GM18508 (cell line): ENCODE data around the gene CTNNA2.
"Not testable (repeated sequence)": the region's sequence is repeated elsewhere in the genome, so short reads cannot be mapped to it uniquely, and the experiment has no call there.

Experiments
- ATAC-seq: cut with Tn5 transposase; IDR thresholded peaks from one replicate; pipeline ENCODE4 v1.9.1; 2021; ENCODE audit warnings: moderate number of reproducible peaks; ENCODE audit not compliant: insufficient read depth, unreplicated experiment

The CTNNA2 gene

GRCh38 chr2:80012061-80012460 lies 499.2 kb downstream of the CTNNA2 start:
- no peak for ATAC-seq

DNA sequence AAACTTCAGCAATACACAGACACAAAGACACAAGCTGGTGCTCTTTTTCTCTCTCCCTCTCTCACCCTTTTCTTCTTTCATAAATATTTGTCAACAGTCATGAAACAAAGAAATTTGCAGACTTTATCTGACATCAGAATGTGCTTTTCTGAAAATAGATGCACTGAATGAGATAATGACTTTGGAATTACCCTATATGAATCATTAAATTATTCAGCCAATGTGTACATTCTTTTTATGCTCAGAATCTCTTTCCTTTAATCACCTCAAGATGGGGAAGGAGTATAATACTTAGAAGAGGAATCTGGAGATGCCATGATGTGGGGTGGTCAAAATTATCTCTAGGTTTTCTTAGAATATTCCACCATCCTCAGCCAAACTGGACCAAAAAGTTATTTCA lies 501.8 kb downstream of the CTNNA2 start:
- ATAC-seq: no peak

DNA sequence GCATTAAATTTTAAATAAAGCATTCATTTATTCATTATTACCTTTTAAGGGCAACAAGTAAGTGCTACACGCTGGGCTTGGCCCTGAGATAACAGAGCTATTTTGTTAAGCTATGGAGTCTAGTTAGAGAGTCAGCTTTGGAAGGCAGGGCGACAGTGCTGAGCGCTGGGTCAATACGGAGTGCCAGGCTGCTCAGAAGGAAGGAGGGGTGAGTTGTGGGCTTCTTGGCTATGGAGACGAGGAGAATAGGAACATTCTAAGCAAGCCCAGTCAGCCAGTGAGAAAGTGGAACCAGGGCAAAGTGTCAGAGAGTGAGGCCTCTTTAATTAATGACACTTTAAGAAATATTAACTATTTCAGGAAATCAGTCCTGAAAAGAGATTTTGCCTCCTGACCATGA lies 503.3 kb downstream of the CTNNA2 start:
- no peak for ATAC-seq

DNA sequence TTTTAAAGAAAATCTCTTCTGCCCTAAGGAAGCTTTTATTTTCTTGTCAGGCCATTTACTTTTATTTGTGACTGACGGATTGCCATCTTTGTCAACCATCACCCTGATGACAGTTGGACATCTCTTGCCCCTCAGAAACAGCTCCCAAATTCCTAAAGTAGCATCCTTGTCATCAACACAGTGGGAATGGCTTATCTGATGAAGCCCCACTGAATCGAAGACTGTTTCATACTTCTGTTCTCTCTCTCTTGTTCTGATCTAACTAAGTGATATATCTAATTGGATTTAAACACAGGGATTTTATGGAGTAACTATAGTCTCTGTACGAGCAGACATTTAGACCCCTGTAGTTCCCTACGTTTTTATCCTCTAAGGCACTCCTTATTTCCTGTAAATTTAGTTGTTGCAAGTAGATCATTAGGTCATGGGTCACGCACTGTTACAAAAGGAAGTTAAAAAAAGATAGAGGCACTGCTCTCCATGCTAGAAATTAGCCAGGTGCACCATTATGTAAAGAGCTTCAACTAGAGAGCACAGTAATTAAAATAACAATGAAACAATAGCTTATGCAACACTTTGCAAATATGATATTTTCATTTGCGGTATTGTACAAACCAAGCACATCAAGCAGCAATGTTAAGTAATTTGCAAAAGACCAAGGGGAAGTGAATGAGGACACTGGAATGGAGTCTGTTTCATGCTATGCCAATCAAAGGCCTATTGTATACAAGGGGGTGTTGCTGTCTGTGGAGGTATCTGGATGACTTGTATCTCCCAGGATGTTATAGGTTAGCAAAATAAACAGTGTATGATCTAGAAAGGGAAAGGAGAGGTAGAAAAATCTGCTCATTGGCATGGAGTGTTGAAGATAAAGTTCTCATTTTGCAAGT lies 507.0 kb downstream of the CTNNA2 start:
- ATAC-seq: no peak

GRCh38 chr2:80022018-80022417 lies 509.2 kb downstream of the CTNNA2 start:
- no peak for ATAC-seq

- ATAC-seq: no peak
Measured at GRCh38 chr2:80026040-80026729, 513.3 kb downstream of the CTNNA2 start.

DNA sequence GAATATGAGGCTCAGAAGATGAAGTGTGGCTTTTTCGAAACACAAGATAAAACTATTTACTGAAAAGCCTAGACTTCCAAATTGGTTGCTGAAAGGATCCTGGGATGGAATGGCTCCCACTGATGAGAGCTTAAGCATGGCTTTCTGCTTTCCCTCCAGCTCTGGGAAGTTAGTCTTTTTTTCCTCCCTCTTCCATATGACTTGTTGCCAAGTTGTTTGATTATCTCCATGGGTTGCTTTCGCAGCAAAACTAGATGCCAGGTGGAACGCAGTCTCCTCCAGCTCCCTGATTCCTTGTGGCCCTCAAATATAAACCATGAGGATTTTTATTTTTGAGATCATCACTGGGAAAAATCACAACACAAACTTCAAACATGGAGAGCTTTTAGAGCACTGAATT lies 515.2 kb downstream of the CTNNA2 start:
- ATAC-seq: no peak

DNA sequence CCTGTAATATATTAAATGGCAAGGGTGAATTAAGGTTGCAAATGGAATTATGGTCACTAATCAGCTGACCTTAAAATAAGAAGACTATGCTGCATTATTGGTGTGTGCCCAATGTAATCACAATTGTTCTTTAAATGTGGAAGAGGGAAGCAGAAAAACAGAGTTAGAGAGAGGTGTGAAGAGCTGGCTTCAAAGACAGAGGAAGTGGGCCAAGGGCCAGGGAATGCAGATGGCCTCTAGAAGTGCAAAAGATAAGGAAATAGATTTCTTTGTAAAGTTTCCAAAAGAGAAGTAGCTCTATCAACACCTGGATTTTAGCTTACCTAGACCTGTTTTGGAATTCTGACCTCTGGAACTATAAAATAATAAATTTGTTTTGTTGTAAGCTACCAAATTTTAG lies 515.7 kb downstream of the CTNNA2 start:
- ATAC-seq: no peak

GRCh38 chr2:80030135-80030534 lies 517.3 kb downstream of the CTNNA2 start:
- no peak for ATAC-seq

DNA sequence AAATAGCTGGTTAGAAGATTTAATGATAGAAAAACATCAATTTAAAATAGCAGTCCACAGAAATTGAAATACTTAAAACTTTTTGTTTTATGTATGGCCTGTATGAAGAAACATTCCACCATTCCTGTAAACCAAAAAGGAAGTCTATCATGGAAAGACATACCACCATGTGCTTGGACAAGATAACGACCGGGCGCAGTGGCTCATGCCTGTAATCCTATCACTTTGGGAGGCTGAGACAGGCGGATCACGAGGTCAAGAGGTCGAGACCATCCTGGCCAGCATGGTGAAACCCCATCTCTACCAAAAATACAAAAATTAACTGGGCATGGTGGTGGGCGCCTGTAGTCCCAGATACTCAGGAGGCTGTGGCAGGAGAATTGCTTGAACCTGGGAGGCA lies 519.8 kb downstream of the CTNNA2 start:
- ATAC-seq: not testable (repeated sequence)

DNA sequence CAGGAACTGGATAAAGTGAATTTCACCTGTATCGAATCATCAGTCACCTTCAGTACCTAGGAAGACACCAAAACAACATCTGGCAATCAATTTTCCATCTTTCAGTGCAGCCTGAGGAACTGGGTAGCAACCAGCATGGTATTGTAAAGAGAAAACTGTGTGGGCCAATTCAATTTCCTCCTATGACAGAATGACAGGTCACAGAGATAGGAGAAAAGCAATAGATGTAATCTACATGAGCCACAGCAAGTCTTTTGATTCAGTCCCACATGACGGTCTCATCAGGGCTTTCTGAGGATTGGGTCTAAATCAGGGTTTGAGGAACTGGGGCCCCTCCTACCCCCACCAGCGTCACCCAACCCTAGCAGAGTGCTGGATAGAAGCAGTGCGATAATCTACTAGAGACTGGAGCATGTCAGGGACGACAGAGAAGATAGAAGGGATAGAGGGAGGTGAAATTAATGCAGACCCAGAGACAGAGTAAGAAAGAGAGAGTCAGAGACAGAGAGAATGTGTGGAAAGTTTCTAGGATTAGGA lies 523.0 kb downstream of the CTNNA2 start:
- ATAC-seq: no peak

- ATAC-seq: no peak
Measured at GRCh38 chr2:80037310-80037709, 524.5 kb downstream of the CTNNA2 start.

- ATAC-seq: no peak
Measured at GRCh38 chr2:80040226-80040625, 527.4 kb downstream of the CTNNA2 start.

- ATAC-seq: no peak
Measured at GRCh38 chr2:80042635-80043034, 529.8 kb downstream of the CTNNA2 start.

- no peak for ATAC-seq
Measured at GRCh38 chr2:80048296-80048695, 535.4 kb downstream of the CTNNA2 start.

GRCh38 chr2:80050246-80050645 lies 537.4 kb downstream of the CTNNA2 start:
- no peak for ATAC-seq

- no peak for ATAC-seq
Measured at GRCh38 chr2:80053522-80054345, 540.9 kb downstream of the CTNNA2 start.

DNA sequence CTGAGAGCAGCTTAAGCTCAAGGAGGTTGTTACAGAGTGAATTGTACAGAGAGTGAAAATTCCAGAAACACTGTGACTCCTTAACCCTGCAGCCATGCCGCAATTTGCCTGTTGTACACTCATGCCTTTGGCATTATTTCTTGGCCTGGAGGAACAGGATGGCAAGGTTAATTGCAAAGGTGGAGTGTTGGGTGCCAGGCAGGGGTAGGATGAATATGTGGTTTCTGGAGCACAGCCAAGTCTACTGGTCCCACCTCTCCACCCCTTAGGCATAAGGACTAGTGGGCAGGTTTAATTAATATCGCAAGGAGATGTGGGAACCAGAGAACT lies 541.5 kb downstream of the CTNNA2 start:
- ATAC-seq: no peak

DNA sequence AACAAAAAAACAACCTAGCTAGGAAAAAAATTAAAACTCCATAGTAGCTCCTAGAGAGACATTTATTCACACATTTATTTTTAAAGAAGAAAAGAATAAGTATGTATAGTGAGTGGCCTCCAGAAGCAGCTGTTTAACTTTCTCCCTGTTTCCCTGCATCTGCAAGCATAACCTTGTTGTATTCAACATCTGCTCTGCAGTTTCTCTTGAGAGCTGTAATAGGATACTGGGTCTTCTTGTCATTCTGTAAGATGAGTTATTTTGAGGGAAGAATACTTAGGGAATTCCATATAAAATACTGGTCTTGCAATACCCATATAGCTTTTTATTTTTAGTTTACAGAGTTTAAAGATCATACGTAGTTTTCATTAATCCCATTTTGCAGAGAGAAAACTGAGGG lies 545.1 kb downstream of the CTNNA2 start:
- no peak for ATAC-seq

- ATAC-seq: no peak
Measured at GRCh38 chr2:80058562-80058961, 545.7 kb downstream of the CTNNA2 start.

GRCh38 chr2:80059447-80059846 lies 546.6 kb downstream of the CTNNA2 start:
- ATAC-seq: no peak
